Activated T-helper 17 cell treated with anti-CD3 and anti-CD28 coated beads, Interleukin-2, amount 50 U/mL, for 72 hours (primary cell): ENCODE results near the gene PAK4. TPM values are rescaled to one million over a fixed set of nuclear protein-coding genes. Genes with fewer than 3 reads are reported as not detected.

Experiments
- ATAC-seq: fragments of 150-1000 bp; cut with Tn5 transposase; replicated peaks from 2 replicates; pipeline ENCODE4 v1.10.0; 2021; ENCODE audit warnings: mild to moderate bottlenecking, moderate library complexity
- H3K27ac Mint-ChIP-seq: one replicate; pipeline ENCODE4 v1.8.0; 2022; ENCODE audit warnings: mixed read lengths
- H3K27me3 Mint-ChIP-seq: one replicate; pipeline ENCODE4 v1.8.0; 2022; ENCODE audit warnings: mixed read lengths
- H3K36me3 Mint-ChIP-seq: one replicate; pipeline ENCODE4 v1.8.0; 2022; ENCODE audit warnings: low read depth, mild to moderate bottlenecking, mixed read lengths
- H3K4me1 Mint-ChIP-seq: one replicate; pipeline ENCODE4 v1.8.0; 2022; ENCODE audit warnings: mixed read lengths
- H3K4me3 Mint-ChIP-seq: one replicate; pipeline ENCODE4 v1.8.0; 2022; ENCODE audit warnings: mild to moderate bottlenecking, mixed read lengths
- H3K9me3 Mint-ChIP-seq: one replicate; pipeline ENCODE4 v1.8.0; 2022; ENCODE audit warnings: mixed read lengths
- total RNA-seq, 2 donors: library from RNA; stranded (reverse); gene quantifications; one replicate each; pipeline ENCODE4 v1.2.3, GENCODE V29; 2022

PAK4 gene
- total RNA-seq, 2 donors from 2014 or later = 17.8 to 18.4 TPM

GRCh38 chr19:39196860-39197562 is 71.4 kb downstream of the PAK4 start, which contains the start of gene NCCRP1:
Gene NCCRP1, plus strand, starts transcription at chr19:39196964. Its CDS starts 19 bp downstream, at chr19:39196983.
- Mint-ChIP-seq H3K4me1 (peaks cover 5% of the 10 kb centered on the region), H3K27me3 (peaks cover 43% of the 10 kb centered on the region), H3K9me3 (no peaks in the 10 kb centered on the region), H3K4me3 (peak within 1 kb of the TSS; percentile 21), H3K27ac (no peak within 1 kb of the TSS), H3K36me3 (no peaks in the 10 kb centered on the region)
- ATAC-seq = peak; percentile 23

DNA sequence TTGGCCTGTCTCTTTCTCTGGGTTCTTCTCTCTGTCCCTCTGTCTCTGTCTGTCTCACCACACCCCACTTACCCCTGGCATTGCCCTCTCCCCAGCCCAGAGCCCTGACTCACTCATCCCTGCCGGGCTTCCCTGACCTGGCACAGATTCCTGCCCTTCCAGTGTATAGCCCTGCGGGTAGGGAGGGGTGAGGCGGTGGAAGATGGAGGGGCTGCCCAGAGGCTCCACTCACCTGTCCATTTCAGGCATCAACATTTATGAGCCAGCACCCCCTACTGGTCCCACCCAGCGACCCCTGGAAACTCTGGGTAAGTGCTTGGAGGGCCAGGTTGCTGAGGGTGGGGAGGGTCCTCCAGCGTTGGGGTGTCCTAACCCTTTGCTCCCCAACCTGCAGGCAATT is 72.2 kb downstream of the PAK4 start:
- no peak for ATAC-seq
- Mint-ChIP-seq H3K27me3 (peaks cover 46% of the 10 kb centered on the region), H3K4me3 (peak overlapping the region; percentile 21), H3K36me3 (no peaks in the 10 kb centered on the region), H3K4me1 (peaks cover 5% of the 10 kb centered on the region), H3K9me3 (no peaks in the 10 kb centered on the region), H3K27ac (no peak overlapping the region)

DNA sequence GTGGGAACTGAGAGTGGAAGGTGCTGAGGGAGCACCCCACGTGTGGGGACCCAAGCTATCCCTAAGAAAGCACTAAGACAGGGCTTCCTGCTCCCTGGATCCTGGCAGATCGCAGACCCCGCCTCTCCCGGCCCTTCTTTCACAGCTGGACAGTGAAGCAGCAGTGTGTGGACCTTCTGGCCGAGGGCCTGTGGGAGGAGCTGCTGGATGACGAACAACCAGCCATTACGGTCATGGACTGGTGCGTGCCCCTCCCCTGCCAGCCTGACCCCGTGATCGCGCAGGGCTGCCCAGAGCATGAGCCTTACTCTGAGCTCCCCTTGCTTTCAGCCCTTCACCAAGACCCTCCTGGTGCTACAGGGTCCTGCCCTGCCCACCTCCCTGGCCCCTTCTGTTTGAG is 73.4 kb downstream of the PAK4 start:
- H3K36me3 Mint-ChIP-seq = no peaks in the 10 kb centered on the region
- no peaks in the 10 kb centered on the region for H3K9me3 Mint-ChIP-seq
- no peak overlapping the region for H3K27ac Mint-ChIP-seq
- ATAC-seq = no peak
- no peak overlapping the region for H3K4me3 Mint-ChIP-seq
- H3K4me1 Mint-ChIP-seq = peaks cover 5% of the 10 kb centered on the region
- peaks cover 48% of the 10 kb centered on the region for H3K27me3 Mint-ChIP-seq

GRCh38 chr19:39200066-39200802 is 74.6 kb downstream of the PAK4 start:
- ATAC-seq = no peak
- H3K27me3 Mint-ChIP-seq = peaks cover 47% of the 10 kb centered on the region
- H3K4me1 Mint-ChIP-seq = peaks cover 5% of the 10 kb centered on the region
- H3K9me3 Mint-ChIP-seq = no peaks in the 10 kb centered on the region
- no peak overlapping the region for H3K4me3 Mint-ChIP-seq
- no peaks in the 10 kb centered on the region for H3K36me3 Mint-ChIP-seq
- H3K27ac Mint-ChIP-seq = no peak overlapping the region

GRCh38 chr19:39200803-39201115 is 75.2 kb downstream of the PAK4 start:
- Mint-ChIP-seq H3K27ac (no peak overlapping the region), H3K4me3 (no peak overlapping the region), H3K4me1 (peaks cover 5% of the 10 kb centered on the region), H3K9me3 (no peaks in the 10 kb centered on the region), H3K27me3 (peaks cover 47% of the 10 kb centered on the region), H3K36me3 (no peaks in the 10 kb centered on the region)
- ATAC-seq = no peak

DNA sequence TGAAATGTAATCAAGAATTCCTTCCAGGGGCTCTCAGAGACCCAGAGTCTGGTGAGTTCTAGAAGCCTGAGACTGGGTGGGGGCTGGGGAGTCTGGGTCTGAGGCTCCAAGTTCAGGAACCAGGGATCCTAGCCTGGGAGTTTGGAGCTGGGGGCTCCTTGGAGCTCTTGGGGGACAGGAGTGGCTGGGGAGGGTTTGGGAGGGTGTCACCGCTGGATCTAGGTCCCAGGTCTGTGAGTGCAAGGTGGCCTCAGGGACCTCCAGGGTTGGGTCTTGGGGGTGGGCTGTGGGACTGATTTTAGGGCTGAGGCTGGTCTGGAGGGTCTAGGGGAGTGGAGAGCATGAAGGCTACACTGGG is 77.4 kb downstream of the PAK4 start:
- ATAC-seq = no peak
- H3K36me3 Mint-ChIP-seq = no peaks in the 10 kb centered on the region
- peaks cover 34% of the 10 kb centered on the region for H3K27me3 Mint-ChIP-seq

GRCh38 chr19:39203372-39204341 is 78.1 kb downstream of the PAK4 start, which contains the start of gene SYCN:
Gene SYCN, minus strand, starts transcription at chr19:39204263. Its CDS starts 9 bp downstream, at chr19:39204254.
- no peak for ATAC-seq
- no peak within 1 kb of the TSS for H3K4me3 Mint-ChIP-seq
- H3K9me3 Mint-ChIP-seq = no peaks in the 10 kb centered on the region
- no peaks in the 10 kb centered on the region for H3K36me3 Mint-ChIP-seq
- H3K4me1 Mint-ChIP-seq = no peaks in the 10 kb centered on the region
- no peak within 1 kb of the TSS for H3K27ac Mint-ChIP-seq
- H3K27me3 Mint-ChIP-seq = peaks cover 34% of the 10 kb centered on the region

More for the DNA sequence above, 77.4 kb downstream of the PAK4 start:
- H3K27ac Mint-ChIP-seq = no peak overlapping the region
- H3K4me1 Mint-ChIP-seq = no peaks in the 10 kb centered on the region
- no peak overlapping the region for H3K4me3 Mint-ChIP-seq
- no peaks in the 10 kb centered on the region for H3K9me3 Mint-ChIP-seq

GRCh38 chr19:39205449-39205764 is 79.8 kb downstream of the PAK4 start:
- no peaks in the 10 kb centered on the region for H3K9me3 Mint-ChIP-seq
- no peaks in the 10 kb centered on the region for H3K4me1 Mint-ChIP-seq
- no peak for ATAC-seq
- peaks cover 29% of the 10 kb centered on the region for H3K27me3 Mint-ChIP-seq
- H3K27ac Mint-ChIP-seq = no peak overlapping the region
- no peaks in the 10 kb centered on the region for H3K36me3 Mint-ChIP-seq
- no peak overlapping the region for H3K4me3 Mint-ChIP-seq

DNA sequence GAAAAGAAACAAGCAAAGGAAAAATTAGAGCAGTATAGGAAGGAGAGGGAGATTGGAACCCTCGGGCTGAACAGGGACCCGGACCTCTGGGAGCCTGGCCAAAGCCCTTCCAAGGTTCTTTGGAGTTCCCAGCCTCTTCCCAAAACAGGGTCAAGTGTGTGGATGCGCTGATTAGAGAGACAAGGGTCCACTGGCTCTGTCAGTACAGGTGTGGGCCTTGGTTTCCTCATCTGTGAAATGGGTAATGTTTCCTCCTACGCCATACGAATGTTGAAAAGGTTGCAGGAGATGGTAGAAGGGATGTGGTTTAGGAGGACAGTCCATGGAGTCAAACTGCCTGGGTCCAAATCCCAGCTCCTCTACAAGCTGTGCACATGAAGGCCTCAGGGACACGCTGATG is 80.5 kb downstream of the PAK4 start:
- no peak for ATAC-seq
- Mint-ChIP-seq H3K27ac (no peak overlapping the region), H3K4me3 (no peak overlapping the region), H3K36me3 (no peaks in the 10 kb centered on the region), H3K4me1 (no peaks in the 10 kb centered on the region), H3K9me3 (no peaks in the 10 kb centered on the region), H3K27me3 (peaks cover 22% of the 10 kb centered on the region)

- no peak for ATAC-seq
- Mint-ChIP-seq H3K4me3 (no peak overlapping the region), H3K9me3 (no peaks in the 10 kb centered on the region), H3K36me3 (no peaks in the 10 kb centered on the region), H3K27ac (no peak overlapping the region), H3K27me3 (peaks cover 15% of the 10 kb centered on the region), H3K4me1 (no peaks in the 10 kb centered on the region)
These were observed 81.8 kb downstream of the PAK4 start for GRCh38 chr19:39207293-39207836.

DNA sequence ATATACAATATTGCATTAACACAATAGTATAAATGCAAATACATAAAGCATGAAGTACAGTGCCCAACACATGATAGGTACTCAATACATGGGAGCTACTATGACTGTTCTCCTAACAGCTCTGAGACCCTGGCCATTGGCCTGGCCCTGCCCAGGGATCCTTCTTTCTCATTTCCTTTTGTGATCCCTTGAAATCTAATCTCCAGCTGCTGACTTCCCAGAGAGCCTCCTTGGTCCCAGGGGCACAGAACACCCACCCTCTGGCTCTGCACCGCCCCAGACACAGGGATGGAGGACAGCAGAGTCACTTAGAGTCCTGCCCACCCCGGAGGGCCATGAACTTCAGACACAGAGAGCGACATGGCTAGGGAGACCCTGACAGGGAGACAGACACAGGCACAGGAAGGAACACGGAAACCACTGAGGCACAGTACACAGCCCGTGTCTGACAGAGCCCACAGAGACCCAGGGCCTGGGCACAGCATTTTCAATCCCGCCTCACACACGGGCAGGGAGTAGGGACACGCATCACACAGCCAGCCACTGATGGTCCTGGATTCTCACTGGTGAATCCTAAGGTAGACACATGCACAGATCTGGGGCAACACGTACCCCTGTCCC is 82.7 kb downstream of the PAK4 start:
- Mint-ChIP-seq H3K9me3 (no peaks in the 10 kb centered on the region), H3K27me3 (peaks cover 9% of the 10 kb centered on the region), H3K36me3 (no peaks in the 10 kb centered on the region), H3K27ac (no peak overlapping the region), H3K4me1 (no peaks in the 10 kb centered on the region), H3K4me3 (no peak overlapping the region)
- no peak for ATAC-seq

GRCh38 chr19:39209196-39209595 is 83.6 kb downstream of the PAK4 start:
- no peaks in the 10 kb centered on the region for H3K4me1 Mint-ChIP-seq
- H3K4me3 Mint-ChIP-seq = no peak overlapping the region
- H3K27ac Mint-ChIP-seq = no peak overlapping the region
- ATAC-seq = no peak
- no peaks in the 10 kb centered on the region for H3K9me3 Mint-ChIP-seq
- H3K27me3 Mint-ChIP-seq = peaks cover 5% of the 10 kb centered on the region
- H3K36me3 Mint-ChIP-seq = no peaks in the 10 kb centered on the region

- Mint-ChIP-seq H3K27ac (no peak overlapping the region), H3K27me3 (peaks cover 5% of the 10 kb centered on the region), H3K4me1 (no peaks in the 10 kb centered on the region), H3K4me3 (no peak overlapping the region), H3K9me3 (no peaks in the 10 kb centered on the region), H3K36me3 (no peaks in the 10 kb centered on the region)
- ATAC-seq = no peak
These were observed 86.3 kb downstream of the PAK4 start for GRCh38 chr19:39211731-39212374.

DNA sequence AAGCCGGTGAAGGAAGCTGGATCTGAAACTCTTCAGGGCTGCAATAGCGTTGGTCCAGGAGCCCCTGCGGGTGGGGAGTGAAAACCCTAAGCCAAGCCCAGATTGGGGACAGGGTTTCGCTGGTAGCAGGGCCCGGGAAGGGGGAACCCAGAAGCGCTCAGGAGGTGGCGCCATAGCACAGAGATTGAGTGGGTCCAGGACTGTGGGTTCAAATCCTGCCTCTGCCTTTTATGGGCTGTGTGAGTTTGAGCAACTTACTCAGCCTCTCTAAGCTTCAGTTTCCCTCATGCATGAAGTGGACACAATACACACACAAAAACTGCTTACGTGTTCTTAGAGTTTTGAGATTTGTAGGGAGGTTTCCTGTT is 86.8 kb downstream of the PAK4 start:
- Mint-ChIP-seq H3K9me3 (no peaks in the 10 kb centered on the region), H3K27me3 (peaks cover 10% of the 10 kb centered on the region), H3K36me3 (no peaks in the 10 kb centered on the region), H3K4me1 (no peaks in the 10 kb centered on the region), H3K27ac (no peak overlapping the region), H3K4me3 (no peak overlapping the region)
- ATAC-seq = peak; percentile 99
